Hair follicle dermal papilla cell (primary cell): ENCODE data around the gene CCDC73. TPM values are rescaled to one million over a fixed set of nuclear protein-coding genes. Genes with fewer than 3 reads are reported as not detected.

Source experiments
- total RNA-seq: library from RNA; depleted of rRNA; stranded (reverse); fragments of >200 nt; gene quantifications from 2 replicates; pipeline ENCODE4 v1.2.3, GENCODE V29; 2012

Gene CCDC73
- total RNA-seq: not detected in 2 replicates

DNA sequence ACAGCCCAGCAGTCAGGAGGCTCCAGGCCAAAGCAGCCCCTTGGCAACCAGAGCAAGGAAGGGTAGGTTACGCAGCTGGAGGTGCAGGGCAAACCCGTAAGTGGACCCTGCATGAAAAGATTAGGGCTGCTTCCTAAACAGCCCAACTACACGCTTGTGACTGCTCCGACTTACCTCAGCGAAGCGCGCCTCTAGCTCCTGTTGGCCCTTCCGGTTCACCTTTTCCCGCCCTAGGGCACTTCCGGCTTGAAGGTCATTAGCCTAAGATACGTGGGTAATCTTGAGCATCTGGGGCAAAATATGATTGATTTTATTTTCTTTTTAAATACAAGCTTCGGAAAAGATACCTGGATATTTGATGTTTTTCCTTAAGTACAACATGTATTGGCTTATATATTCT lies at the start of gene CCDC73:
CCDC73 (minus strand) TSS at position 224 of the 400 bp plus-strand sequence. CDS start 34,419 bp downstream, outside the sequence.

GRCh38 chr11:32829680-32830412 lies 35.4 kb upstream of the CCDC73 start, which contains the start of gene PRRG4:
PRRG4 (plus strand) TSS chr11:32829927; CDS start chr11:32830530, 603 bp downstream.

GRCh38 chr11:32583459-32584271 lies 210.8 kb downstream of the CCDC73 start, which contains the start of gene EIF3M:
EIF3M (plus strand) TSS chr11:32583831; CDS start chr11:32583888, 57 bp downstream.

Other genes starting within 250 kb of the CCDC73 start
- 281 and 346 TPM in 2 replicates for gene EIF3M, start 210.8 kb downstream of the CCDC73 start, total RNA-seq
- 0.24 and 0.65 TPM in 2 replicates for gene PRRG4, start 35.3 kb upstream of the CCDC73 start, total RNA-seq
- gene QSER1, start 98.1 kb upstream of the CCDC73 start, total RNA-seq: 17.6 and 30.3 TPM in 2 replicates
- 10.8 and 12.2 TPM in 2 replicates for gene DEPDC7, start 221.2 kb upstream of the CCDC73 start, total RNA-seq
- gene TCP11L1, start 244.9 kb upstream of the CCDC73 start, total RNA-seq: 51.6 and 60.8 TPM in 2 replicates